ENCODE measurements around the gene MYL5.
"Not testable (repeated sequence)": the region's sequence is repeated elsewhere in the genome, so short reads cannot be mapped to it uniquely, and the experiment has no call there.

Gene MYL5

DNA sequence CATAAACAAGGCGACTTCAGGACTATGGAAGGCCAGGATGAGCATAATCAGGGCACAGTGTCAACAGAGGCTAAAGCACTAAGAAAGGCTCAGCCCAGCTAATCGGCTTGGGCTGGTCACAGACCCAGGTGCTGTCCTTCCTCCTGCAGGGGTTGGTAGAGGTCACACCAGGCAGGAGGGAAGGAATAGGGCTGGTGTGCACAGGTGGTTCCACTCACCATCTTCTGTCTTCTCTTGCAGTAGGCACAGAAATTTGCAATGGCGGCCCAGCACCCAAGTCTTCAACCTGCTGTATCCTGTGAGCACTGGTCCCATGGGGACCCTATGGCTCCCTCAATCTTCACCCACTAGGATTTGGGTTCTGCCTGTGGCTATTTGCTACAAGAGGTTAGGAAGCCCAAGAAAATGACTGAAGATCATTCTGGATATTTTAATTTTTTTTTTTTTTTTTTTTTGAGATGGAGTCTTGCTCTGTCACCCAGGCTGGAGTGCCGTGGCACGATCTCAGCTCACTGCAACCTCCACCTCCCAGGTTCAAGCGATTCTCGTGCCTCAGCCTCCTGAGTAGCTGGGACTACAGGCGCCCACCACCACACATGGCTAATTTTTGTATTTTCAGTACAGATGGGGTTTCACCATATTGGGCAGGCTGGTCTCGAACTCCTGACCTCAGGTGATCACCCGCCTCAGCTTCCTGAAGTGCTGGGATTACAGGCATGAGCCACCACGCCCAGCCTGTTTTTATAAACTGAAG is 4.4 kb upstream of the MYL5 start:
- DNase-seq (ENCODE audit: extremely low read depth in 1 of 2, low read depth in 1 of 2): not testable (repeated sequence)

DNA sequence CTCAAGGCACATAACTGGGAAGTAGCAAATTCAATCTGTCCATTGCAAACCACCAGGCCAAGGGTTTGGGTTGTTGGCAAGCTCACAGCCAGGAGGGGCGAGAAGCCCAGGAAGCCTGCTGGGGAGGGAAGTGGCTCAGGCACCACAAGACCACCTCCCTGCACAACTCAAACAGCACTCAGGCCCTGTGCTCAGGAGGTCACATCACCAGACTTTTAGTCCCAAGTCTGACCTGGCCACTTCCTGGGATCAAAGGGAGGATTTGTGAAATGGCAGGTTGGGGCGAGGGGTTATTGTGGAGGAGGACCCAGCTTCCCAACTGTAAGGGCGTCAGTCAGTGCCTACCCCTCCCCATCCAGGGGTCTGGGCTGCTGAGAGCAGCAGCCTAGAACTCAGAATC is 2.6 kb upstream of the MYL5 start:
- DNase-seq (ENCODE audit: extremely low read depth in 1 of 2, low read depth in 1 of 2): no peak

DNA sequence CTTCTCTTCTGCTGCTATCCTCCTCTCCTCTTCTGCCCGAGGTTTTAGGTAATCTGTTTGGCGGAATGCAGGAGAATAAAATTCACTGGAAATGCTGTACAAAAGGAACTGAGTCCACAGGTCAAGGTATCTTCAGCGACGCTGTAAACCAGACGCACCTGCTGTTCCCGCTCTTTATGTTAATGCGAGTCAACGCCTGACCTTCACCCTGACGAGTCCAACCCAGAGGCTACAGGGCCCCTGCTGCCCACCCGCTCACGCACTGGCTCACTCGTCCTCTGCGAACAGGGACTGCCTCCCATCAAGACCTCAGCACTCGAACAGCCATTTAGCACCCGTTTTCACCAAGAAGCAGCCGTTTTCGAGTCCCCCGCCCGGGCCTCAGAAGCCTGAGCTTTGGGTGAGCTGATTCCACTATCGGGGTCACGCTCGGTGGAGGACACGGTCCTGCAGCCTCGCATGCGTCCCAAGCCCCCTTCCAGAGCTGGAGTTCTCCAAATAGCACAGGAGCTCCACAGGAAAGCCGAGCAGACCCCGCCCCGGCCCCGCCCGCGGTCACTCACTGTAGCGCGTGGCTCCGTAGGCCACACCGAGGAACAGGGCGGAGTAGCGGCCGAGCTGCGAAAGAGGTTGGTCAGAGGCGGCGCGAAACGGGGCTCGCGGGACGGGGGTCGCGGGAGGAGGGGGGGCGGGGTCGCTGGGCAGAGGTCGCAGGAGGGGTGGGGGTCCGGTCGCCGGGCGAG is 822 bp upstream of the MYL5 start:
- no peak for DNase-seq (ENCODE audit: extremely low read depth in 1 of 2, low read depth in 1 of 2)

DNA sequence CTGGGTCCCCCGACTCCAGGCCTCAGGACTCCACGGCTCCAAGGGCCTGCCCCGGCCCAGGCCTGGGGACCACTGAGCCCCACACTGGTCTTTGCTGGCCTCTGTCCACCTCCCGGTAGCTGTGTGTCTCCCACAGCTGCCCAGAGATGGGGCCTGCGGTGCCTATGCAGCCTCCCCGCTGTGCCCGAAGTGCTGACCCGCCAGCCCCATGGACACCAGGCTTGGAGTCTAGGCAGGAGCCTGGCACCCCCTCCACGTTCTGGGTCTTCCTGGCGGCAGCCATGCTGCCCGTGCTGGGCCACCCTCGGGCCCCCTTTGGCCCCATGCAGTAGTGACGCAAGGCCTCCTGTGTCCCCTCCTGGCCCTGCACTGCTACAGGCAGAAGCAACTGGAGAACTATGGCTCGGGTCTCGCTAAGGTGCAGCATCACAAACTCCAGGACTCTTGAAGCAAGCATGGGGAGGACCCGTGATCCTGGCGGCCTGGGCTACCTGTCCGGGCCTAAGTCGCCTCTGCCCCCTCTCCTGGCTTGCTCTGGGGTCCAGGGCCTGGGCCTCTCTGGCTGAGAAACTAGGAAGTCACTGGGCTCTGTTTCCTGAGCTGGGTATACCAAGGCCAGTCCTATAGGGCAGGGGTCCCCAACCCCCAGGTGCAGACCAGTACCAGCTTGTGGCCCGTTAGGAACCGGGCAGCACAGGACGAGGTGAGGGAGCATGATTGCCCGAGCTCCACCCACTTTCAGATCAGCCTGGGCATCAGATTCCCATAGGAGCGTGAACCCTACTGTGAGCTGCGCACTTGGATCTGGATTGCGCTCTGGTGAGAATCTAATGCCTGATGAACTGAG is 917 bp downstream of the MYL5 start:
- no peak for DNase-seq (ENCODE audit: extremely low read depth in 1 of 2, low read depth in 1 of 2)

DNA sequence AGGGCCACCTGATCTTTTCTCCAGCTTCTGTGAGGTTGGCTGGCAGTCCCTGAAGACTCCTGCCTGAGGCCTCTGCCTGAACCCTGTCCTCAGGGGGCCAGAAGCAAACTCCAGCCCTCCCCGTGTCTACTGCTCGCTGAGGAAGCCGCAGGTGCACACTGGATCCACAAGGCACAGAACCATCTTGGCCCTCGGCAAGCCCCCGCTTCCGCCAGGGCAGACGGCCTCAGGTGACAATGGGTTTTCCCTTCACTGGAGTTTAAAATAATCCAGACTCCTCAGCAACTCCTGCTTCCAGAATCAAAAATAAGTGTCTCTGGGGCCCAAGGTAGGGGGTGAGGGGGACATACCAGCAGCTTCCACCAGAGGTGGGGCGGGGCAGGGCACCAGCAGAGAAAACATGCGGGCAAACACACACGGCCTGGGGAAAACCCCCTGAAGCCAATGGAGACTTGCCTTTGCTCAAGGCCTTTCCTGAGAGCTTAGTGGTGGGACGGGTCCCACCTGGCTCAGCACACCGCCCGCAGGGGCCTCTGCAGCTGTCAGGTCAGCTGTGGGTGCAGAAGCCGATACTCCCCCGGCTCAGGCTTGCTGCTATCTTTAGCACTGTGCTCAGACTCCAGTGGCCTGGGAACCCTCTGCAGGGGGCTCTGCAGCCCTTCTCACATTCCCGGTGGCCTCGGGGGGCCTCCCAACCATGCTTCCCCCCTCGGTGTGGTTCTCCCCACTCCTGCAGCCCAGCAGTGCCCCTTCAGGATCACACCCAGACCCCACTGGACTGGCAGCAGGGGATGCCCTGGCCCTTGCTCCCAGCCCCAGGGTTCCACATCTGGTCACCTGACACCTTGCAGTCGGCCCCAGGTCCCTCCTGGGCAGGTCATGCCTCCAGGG is 1.9 kb downstream of the MYL5 start:
- DNase-seq (ENCODE audit: extremely low read depth in 1 of 2, low read depth in 1 of 2): no peak

DNA sequence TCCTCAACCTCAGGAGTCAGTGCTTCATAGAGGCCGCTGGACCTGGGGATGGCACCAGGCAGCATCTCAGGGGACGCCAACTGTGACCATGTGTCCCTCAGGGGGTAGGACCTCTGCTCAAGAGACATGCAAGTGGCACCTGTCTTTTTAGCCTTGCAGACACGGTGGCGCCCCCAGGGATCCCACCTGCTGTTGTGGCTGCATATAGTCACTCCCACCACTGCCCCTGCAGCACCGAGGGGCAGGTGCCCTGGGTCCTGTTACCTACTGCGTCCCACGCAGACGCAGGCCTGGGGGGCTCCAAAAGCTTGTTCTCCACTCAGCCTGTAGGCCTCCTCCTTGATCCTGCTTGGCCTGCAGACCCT is 2.5 kb downstream of the MYL5 start:
- no peak for DNase-seq (ENCODE audit: extremely low read depth in 1 of 2, low read depth in 1 of 2)

DNA sequence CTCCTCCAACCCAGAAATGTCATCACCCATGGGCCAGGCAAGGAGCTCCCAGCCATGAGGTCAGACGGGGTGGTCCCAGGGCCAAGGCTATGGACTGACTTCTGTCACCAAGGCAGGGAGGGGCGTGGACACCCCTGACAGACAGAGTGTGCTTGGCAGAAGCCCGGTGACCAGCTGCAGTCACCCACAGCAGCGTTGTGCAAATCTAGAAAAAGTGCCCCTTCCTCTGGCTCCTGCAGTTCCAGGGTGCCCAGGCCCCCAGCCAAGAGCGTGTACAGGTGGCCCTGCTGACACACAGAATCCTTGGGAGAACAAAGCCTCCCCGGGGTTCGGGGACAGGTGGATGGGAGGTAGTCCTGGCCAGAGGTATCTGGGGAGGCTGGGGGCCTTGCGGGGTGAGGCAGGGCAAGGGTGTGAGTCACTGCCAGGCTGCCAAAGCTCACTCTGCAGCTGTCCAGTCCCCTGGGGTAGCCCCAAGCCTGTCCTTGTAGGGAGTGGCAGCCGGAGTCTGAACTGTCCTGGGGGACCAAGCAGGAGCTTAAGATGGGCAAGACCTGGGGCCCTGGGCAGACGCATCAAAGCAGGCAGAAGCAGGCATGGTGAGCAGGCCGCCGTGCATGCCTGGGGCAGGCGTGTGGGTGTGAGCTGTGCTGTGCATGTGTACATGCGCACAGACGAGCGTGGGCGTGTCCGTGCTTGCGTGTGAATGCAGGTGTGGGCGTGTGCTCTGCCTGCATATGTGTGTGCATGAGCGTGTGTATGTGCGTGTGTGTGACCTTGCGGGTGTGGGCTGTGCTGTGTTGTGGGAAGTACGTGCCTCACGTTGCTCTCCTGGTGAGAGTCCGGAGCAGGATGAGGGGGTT is 3.3 kb downstream of the MYL5 start:
- no peak for DNase-seq (ENCODE audit: extremely low read depth in 1 of 2, low read depth in 1 of 2)

DNA sequence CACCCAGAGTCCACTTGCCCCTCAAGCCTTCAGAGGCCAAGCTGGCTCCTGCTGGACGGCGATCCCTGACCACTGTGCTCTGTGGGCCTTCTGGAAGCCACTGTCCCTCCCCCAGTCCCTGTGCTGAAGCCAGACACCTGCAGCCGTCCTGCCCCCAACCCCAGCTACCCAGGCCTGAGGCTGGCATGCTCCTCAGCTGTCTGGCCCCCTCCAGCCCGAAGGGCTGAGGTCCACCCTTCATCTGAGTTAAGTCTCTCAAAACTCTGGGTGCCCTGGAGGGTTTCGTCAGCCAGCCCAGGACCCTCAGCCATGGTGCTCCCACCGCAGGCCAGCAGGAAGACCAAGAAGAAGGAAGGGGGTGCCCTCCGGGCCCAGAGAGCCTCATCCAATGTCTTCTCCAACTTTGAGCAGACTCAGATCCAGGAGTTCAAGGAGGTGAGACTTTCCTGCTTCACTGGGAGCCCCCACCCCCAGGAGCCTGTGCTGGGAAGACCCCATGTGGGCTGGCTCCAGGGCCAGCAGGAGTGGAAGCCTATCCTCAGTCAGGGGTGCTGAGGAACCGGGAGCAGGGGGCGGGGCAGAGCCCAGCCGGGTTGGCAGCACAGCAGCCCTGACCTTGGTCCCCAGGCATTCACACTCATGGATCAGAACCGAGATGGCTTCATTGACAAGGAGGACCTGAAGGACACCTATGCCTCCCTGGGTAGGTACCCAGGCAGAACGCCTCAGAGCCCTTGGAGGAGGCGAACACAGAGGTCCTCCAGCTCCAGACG is 4.2 kb downstream of the MYL5 start:
- DNase-seq (ENCODE audit: extremely low read depth in 1 of 2, low read depth in 1 of 2): no peak

DNA sequence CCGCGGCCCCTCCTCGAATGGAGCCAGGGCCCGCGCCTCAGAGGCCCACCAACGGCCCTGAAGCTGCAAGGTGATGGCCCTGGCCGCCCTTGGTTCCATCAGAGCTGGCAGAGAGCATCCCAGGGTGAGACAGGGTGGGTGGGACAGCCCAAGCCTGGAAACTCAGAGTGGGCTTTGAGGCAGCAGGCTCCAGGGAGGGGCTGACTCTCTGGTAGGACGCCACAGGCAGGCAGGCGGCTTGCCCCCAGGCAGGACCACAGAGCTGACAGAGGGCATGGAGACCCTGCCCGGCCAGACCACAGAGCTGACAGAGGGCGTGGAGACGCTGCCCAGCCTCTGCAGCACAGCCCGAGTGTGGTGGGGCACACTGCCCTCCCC is 4.8 kb downstream of the MYL5 start:
- DNase-seq (ENCODE audit: extremely low read depth in 1 of 2, low read depth in 1 of 2): no peak

DNA sequence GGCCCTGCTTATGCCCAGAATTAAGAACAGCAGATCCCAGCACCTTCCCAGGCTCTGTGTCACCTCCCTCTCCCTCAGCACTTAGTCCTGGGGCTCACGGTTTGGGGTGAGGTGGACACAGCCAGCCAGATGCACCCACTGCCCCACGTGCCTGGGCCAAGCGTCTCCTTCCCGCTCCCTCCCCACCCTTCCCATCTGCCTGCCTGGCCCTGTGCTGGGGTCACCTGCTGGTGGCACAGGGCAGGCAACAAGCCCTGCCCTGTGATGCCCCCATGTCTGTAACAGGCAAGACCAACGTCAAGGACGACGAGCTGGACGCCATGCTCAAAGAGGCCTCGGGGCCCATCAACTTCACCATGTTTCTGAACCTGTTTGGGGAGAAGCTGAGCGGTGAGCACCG is 5.3 kb downstream of the MYL5 start:
- no peak for DNase-seq (ENCODE audit: extremely low read depth in 1 of 2, low read depth in 1 of 2)

DNA sequence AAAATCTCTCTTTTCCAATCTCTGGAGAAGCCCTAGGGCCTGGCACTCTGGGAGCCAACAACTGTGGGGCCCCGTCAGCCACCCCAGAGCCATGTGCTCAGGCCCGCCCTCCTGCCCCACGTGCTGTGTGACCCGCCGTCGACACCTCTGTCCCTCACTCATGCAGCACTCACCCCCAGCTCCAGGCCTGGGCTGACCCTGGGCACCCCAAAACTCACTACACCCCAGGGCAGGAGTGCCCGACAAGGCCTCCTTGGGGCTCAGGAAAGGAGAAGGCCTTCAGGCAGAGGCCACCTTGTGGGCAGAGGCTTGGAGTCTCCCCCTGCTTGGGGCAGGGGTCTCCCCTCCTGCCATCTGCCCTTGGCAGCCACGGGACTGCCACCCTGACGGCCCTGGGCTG is 5.7 kb downstream of the MYL5 start:
- DNase-seq (ENCODE audit: extremely low read depth in 1 of 2, low read depth in 1 of 2): no peak

DNA sequence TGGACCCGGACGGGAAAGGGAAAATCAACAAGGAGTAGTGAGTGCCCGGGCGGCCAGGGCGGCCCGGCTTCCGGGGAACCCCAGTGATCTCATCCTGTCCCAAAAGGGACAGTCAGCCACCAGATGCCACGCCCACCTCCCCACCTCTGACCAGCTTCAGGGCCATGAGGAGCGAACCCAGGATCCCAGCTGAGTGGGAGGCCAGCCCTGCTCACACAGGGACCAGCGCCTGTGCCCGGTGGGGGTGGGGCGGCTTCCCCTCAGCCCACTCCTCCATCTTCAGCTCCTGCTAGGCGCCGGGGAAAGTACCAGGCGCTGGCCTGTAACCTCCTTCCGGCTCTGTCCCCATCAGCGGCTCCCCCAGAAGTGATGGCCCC is 6.2 kb downstream of the MYL5 start:
- DNase-seq (ENCODE audit: extremely low read depth in 1 of 2, low read depth in 1 of 2): no peak

DNA sequence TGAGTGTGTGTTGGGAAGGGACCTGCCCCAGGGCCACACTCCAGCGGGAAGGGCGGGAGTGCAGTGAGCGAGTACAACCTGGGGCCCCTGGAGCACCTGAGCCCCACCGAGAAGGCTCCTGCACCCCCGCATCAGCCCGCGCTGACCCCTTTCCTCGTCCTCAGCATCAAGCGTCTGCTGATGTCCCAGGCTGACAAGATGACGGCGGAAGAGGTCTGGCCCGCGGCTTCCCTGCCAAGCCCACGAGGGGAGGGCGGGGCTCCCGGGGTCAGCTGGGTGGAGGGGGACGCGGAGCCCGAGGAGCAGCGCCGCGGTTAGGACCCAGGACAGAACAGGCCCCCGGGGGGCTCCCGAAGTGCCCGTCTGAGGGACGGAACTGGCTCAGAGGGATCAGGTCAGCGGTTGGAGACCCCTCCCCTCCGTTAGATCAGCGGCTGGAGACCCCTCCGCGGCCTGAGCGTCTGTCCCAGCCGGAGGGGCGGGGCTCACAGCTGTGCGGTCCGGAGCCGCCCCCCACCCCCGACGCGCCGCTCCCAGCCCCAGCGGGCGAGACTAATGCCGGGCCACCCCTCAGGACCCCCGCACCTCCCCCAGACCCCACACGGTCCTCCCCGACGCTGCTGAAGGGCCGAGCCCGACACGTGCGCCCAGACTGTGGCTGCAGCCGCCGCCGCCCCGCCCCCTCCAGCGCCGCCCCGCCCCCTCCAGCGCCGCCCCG is 6.7 kb downstream of the MYL5 start:
- no peak for DNase-seq (ENCODE audit: extremely low read depth in 1 of 2, low read depth in 1 of 2)

DNA sequence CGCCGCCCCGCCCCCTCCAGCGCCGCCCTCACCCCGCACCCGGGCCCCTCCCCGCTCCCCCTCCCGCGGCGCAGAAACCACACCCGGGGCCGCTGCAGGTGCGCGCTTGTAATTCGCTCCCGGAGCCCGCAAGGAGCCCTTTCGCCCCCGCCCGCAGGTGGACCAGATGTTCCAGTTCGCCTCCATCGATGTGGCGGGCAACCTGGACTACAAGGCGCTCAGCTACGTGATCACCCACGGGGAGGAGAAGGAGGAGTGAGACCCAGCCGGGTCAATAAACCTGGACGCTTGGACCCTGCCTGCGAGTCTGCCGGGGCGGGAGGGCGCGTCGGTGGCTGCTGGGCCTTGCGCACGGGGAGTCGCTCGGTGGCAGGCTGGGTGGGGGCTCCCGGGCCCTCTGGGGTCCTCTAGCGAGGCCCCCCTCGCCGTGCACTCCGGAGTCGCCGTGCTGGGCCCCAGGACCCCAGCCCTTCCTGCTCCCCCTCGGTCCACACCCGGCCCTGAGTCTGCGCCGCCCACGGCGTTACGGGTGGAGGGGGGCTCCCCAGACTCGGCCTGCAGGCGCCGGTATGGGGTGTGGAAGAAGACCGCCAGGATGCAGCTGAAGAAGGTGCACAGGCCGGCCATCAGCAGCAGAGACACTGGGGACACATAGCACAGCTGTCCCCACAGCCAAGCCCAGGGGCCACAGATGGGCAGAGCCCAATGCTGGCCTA is 7.6 kb downstream of the MYL5 start:
- no peak for DNase-seq (ENCODE audit: extremely low read depth in 1 of 2, low read depth in 1 of 2)

DNA sequence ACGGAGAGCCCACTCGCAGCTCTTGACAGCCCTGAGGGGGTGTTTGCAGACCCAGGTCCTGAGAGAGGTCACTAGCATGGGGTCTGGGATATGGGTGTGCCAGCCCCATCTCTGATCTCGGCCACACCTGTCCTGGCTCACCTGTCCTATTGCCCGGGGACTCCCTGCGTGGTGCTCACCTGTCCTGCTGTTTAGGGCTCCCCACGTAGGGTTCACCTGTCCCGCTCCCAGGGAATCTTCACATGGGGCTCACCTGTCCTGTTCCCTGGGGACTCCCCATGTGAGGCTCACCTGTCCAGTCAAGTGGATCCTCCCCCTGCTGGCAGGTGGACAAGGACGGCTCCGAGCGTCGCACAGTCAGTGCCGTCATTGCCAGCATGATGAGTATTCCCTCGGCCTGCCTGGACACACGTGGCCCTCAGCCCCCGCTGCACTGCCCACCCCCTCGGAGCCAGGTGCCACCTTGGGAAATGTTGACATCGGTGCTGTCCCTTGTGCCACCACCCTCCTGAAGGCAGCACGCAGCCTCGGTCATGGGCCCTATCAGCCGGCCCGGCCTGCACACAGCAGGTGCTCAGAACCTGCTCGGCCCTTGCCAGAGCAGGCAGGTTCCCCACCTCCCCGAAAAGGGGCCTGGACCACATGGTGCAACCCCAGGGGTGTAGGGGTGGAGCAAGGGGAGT is 8.3 kb downstream of the MYL5 start:
- DNase-seq (ENCODE audit: extremely low read depth in 1 of 2, low read depth in 1 of 2): no peak

DNA sequence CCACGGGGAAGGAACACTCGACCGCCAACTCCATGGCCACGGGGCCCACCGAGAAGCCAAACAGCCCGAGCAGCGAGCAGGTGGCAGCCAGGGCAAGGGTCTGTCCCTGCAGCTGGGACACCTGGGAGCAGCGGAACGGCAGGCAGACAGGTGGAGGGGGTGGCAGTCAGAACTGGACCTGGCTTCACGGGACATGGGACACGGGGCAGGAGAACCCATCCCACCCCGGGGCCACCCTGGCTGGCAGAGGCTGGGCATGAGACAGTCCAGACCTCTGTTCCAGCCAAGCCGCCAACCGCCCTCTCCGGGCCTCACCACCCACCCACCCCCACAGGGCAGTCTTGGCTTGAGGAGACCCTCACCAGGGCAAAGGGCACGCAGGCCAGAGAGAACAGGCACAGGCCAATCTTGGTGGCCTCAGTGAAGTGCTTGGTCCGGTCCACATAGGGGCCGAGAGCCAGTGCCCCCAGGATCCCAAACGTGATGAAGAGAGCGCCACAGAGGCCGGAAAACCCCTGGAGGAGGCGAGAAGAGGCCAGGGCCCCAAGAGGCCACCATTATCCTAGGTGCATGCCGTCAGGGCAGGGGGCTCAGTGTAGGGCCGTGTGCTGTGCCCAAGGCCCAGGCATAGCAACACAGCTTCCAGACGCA is 9.0 kb downstream of the MYL5 start:
- no peak for DNase-seq (ENCODE audit: extremely low read depth in 1 of 2, low read depth in 1 of 2)
